HFFc6 (cell line): ENCODE data around the gene SCN5A. TPM values are rescaled to one million over a fixed set of nuclear protein-coding genes. Genes with fewer than 3 reads are reported as not detected.

ENCODE experiments used
- DNase-seq: peaks from one replicate; pipeline ENCODE4 v3.0.0-alpha.2; 2018
- H3K27ac Mint-ChIP-seq: 2 replicates; pipeline ENCODE4 v1.8.0; 2020; ENCODE audit warnings: mild to moderate bottlenecking, mixed read lengths
- H3K27me3 Mint-ChIP-seq: 2 replicates; pipeline ENCODE4 v1.8.0; 2021; ENCODE audit warnings: mild to moderate bottlenecking, moderate library complexity, mixed read lengths; ENCODE audit not compliant: insufficient read depth
- H3K36me3 Mint-ChIP-seq: 2 replicates; pipeline ENCODE4 v1.8.0; 2021; ENCODE audit warnings: low read depth, mixed read lengths
- H3K4me1 Mint-ChIP-seq: 2 replicates; pipeline ENCODE4 v1.8.0; 2020; ENCODE audit warnings: low read depth, mixed read lengths
- H3K4me3 Mint-ChIP-seq: 2 replicates; pipeline ENCODE4 v1.8.0; 2020; ENCODE audit warnings: mild to moderate bottlenecking, moderate library complexity, mixed read lengths
- H3K9me3 Mint-ChIP-seq: 2 replicates; pipeline ENCODE4 v1.8.0; 2020; ENCODE audit warnings: mild to moderate bottlenecking, mixed read lengths
- total RNA-seq, 6 experiments: library from RNA; stranded (reverse); fragmentation: NEBNext Ultra II Directional; extraction: Animal tissue kit (Norgen Biotek cat#: 25700); gene quantifications; 2 replicates in 1 of 6; 3 replicates in 5 of 6; pipeline ENCODE4 v1.2.3, GENCODE V29; 2021
- TF ChIP-seq, protein P1 (sequence below): fragments of 200-600 bp; sonication (generic); IDR thresholded peaks from 2 replicates; pipeline ENCODE4 v1.5.0; 2021; ENCODE audit warnings: antibody characterized with exemption, mild to moderate bottlenecking

Gene SCN5A
- total RNA-seq, 6 experiments from 2014 or later, result 0.05 to 0.46 (median 0.28) TPM; not detected in 3

DNA sequence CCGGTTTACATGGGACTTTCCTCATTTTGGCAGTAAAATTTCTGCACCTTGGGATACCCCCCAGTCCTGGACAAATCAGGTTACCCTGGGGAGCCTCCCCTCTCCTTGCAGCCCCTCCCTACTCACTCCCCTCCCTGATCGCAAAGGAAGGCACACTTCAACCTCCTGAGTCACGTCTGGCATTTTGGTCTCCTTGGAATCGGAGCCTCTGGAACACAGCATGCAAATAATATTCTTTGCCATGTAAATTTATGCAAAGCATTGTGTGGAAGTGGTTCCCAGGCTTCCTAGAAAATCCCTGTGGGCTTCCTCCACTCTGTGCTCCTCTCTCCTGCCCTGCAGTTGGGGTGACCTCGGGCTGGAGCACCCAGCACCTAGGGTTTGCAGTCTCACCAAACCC is 11.6 kb downstream of the SCN5A start:
- DNase-seq, result no peak
- Mint-ChIP-seq H3K36me3 (no peaks in the 10 kb centered on the region), H3K27ac (no peak overlapping the region), H3K4me1 (peaks cover 11% of the 10 kb centered on the region), H3K4me3 (no peak overlapping the region), H3K9me3 (no peaks in the 10 kb centered on the region), H3K27me3 (peaks cover 28% of the 10 kb centered on the region)
- TF ChIP-seq, protein P1, sequence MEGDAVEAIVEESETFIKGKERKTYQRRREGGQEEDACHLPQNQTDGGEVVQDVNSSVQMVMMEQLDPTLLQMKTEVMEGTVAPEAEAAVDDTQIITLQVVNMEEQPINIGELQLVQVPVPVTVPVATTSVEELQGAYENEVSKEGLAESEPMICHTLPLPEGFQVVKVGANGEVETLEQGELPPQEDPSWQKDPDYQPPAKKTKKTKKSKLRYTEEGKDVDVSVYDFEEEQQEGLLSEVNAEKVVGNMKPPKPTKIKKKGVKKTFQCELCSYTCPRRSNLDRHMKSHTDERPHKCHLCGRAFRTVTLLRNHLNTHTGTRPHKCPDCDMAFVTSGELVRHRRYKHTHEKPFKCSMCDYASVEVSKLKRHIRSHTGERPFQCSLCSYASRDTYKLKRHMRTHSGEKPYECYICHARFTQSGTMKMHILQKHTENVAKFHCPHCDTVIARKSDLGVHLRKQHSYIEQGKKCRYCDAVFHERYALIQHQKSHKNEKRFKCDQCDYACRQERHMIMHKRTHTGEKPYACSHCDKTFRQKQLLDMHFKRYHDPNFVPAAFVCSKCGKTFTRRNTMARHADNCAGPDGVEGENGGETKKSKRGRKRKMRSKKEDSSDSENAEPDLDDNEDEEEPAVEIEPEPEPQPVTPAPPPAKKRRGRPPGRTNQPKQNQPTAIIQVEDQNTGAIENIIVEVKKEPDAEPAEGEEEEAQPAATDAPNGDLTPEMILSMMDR, result no peak

- no peak for DNase-seq
Measured at GRCh38 chr3:38636881-38637280, 12.6 kb downstream of the SCN5A start.

DNA sequence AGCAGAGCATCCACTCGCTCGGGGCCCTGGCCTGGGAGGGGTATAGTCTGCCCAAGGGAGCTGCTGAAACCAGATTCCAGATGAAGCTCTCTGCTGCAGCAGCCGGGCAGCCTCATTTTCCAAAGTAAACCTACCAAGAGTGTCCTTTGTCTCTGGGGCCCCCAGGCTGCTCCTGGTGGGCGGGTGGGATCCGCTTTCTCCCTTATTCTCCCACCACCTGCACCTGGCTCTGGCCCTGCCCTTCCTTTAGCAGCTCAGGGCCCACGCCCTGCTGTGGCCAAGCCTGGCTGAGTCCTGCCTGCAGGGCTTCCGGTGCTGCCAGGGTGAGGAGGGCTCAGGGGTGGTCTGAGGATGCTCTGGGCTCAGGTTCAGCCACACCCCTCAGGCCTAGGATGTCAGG is 13.0 kb downstream of the SCN5A start:
- Mint-ChIP-seq H3K9me3 (no peaks in the 10 kb centered on the region), H3K36me3 (no peaks in the 10 kb centered on the region), H3K4me3 (no peak overlapping the region)

More at GRCh38 chr3:38636881-38637280, 12.6 kb downstream of the SCN5A start:
- Mint-ChIP-seq H3K9me3 (no peaks in the 10 kb centered on the region), H3K4me3 (no peak overlapping the region), H3K27ac (no peak overlapping the region), H3K27me3 (peaks cover 33% of the 10 kb centered on the region), H3K36me3 (no peaks in the 10 kb centered on the region), H3K4me1 (peaks cover 18% of the 10 kb centered on the region)
- TF ChIP-seq, protein P1, result no peak

GRCh38 chr3:38634111-38634510 is 15.4 kb downstream of the SCN5A start:
- H3K9me3 Mint-ChIP-seq, result no peaks in the 10 kb centered on the region
- H3K4me1 Mint-ChIP-seq, result peaks cover 18% of the 10 kb centered on the region
- peak; percentile 57 for DNase-seq
- H3K4me3 Mint-ChIP-seq, result no peak overlapping the region
- no peak overlapping the region for H3K27ac Mint-ChIP-seq
- TF ChIP-seq, protein P1, result no peak
- H3K27me3 Mint-ChIP-seq, result peaks cover 34% of the 10 kb centered on the region
- no peaks in the 10 kb centered on the region for H3K36me3 Mint-ChIP-seq

More for the DNA sequence above, 13.0 kb downstream of the SCN5A start:
- no peak for DNase-seq
- H3K4me1 Mint-ChIP-seq, result peaks cover 18% of the 10 kb centered on the region
- TF ChIP-seq, protein P1, result no peak
- peaks cover 34% of the 10 kb centered on the region for H3K27me3 Mint-ChIP-seq
- H3K27ac Mint-ChIP-seq, result no peak overlapping the region

- no peak overlapping the region for H3K27ac Mint-ChIP-seq
- H3K4me1 Mint-ChIP-seq, result peaks cover 18% of the 10 kb centered on the region
- H3K36me3 Mint-ChIP-seq, result no peaks in the 10 kb centered on the region
- no peak overlapping the region for H3K4me3 Mint-ChIP-seq
- TF ChIP-seq, protein P1, result no peak
- H3K9me3 Mint-ChIP-seq, result no peaks in the 10 kb centered on the region
- DNase-seq, result no peak
- peaks cover 31% of the 10 kb centered on the region for H3K27me3 Mint-ChIP-seq
Measured at GRCh38 chr3:38632989-38633388, 16.5 kb downstream of the SCN5A start.

- Mint-ChIP-seq H3K9me3 (no peaks in the 10 kb centered on the region), H3K27ac (no peak overlapping the region), H3K4me3 (no peak overlapping the region), H3K4me1 (peaks cover 18% of the 10 kb centered on the region), H3K27me3 (peaks cover 26% of the 10 kb centered on the region), H3K36me3 (no peaks in the 10 kb centered on the region)
- TF ChIP-seq, protein P1, result no peak
- DNase-seq, result no peak
Measured at GRCh38 chr3:38630606-38631005, 18.9 kb downstream of the SCN5A start.
